ENCODE data around the gene KCNJ15.

- TF ChIP-seq TAF1 (IDR thresholded peaks at IDR 0.05; ENCODE audit: borderline replicate concordance, low read depth, low read length) (no peak), POLR2A (IDR thresholded peaks at IDR 0.05; ENCODE audit: low read depth, low read length) (no peak)
Measured at GRCh38 chr21:38311765-38312164, 55.0 kb downstream of the KCNJ15 start.
